Measurements from ENCODE around the gene OSBPL3.

GRCh38 chr7:24907311-24907886 lies 72.6 kb downstream of the OSBPL3 start:
- TF ChIP-seq, protein P1, sequence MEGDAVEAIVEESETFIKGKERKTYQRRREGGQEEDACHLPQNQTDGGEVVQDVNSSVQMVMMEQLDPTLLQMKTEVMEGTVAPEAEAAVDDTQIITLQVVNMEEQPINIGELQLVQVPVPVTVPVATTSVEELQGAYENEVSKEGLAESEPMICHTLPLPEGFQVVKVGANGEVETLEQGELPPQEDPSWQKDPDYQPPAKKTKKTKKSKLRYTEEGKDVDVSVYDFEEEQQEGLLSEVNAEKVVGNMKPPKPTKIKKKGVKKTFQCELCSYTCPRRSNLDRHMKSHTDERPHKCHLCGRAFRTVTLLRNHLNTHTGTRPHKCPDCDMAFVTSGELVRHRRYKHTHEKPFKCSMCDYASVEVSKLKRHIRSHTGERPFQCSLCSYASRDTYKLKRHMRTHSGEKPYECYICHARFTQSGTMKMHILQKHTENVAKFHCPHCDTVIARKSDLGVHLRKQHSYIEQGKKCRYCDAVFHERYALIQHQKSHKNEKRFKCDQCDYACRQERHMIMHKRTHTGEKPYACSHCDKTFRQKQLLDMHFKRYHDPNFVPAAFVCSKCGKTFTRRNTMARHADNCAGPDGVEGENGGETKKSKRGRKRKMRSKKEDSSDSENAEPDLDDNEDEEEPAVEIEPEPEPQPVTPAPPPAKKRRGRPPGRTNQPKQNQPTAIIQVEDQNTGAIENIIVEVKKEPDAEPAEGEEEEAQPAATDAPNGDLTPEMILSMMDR (IDR thresholded peaks at IDR 0.05; ENCODE audit: low read length): no peak
- TF ChIP-seq EZH2 (optimal IDR thresholded peaks at IDR 0.05; ENCODE audit: low read depth, low read length) (no peak), EZH2phosphoT487 (IDR thresholded peaks at IDR 0.05; ENCODE audit: low read length) (no peak)

Data from MM.1S (cell line).